Suprapubic skin (tissue), 4 donors: Measurements from ENCODE around the gene RTP5. TPM values are rescaled to one million over a fixed set of nuclear protein-coding genes. Genes with fewer than 3 reads are reported as not detected.
A peak's percentile ranks its signal among the peaks of the same experiment; 100 is the strongest.

ENCODE experiments used
- DNase-seq, 2 donors: peaks; one replicate each; pipeline ENCODE4 v3.0.0-alpha.2; 2019; ENCODE audit warnings: low spot score in 2 of 2
- H3K27ac ChIP-seq: fragments of 200-600 bp; sonication (generic); one replicate; pipeline ENCODE4 v1.5.1; 2019
- H3K27me3 ChIP-seq: fragments of 200-600 bp; sonication (generic); one replicate; pipeline ENCODE4 v1.5.1; 2019
- H3K36me3 ChIP-seq: fragments of 200-600 bp; sonication (generic); one replicate; pipeline ENCODE4 v1.5.1; 2019
- H3K4me1 ChIP-seq: fragments of 200-600 bp; sonication (generic); one replicate; pipeline ENCODE4 v1.5.1; 2019
- H3K4me3 ChIP-seq: fragments of 200-600 bp; sonication (generic); one replicate; pipeline ENCODE4 v1.5.1; 2019; ENCODE audit warnings: mild to moderate bottlenecking
- H3K9me3 ChIP-seq: fragments of 200-600 bp; sonication (generic); one replicate; pipeline ENCODE4 v1.5.1; 2019
- CTCF ChIP-seq, 2 donors: fragments of 200-600 bp in 1 of 2; fragments of 450-650 bp in 1 of 2; sonication (generic) in 1 of 2; IDR thresholded peaks; one replicate each; pipeline ENCODE4 v1.5.1; 2016 to 2019; ENCODE audit warnings: antibody characterized with exemption in 2 of 2, mild to moderate bottlenecking in 1 of 2, moderate library complexity in 1 of 2
- EP300 ChIP-seq: sonication (generic); formaldehyde crosslinking; IDR thresholded peaks from one replicate; pipeline ENCODE4 v1.6.1; 2017; ENCODE audit warnings: antibody characterized with exemption
- POLR2A ChIP-seq, 2 donors: fragments of 450-650 bp; IDR thresholded peaks; one replicate each; pipeline ENCODE4 v1.6.1; 2017; ENCODE audit warnings: antibody characterized with exemption in 2 of 2, mild to moderate bottlenecking in 2 of 2, moderate library complexity in 2 of 2
- POLR2AphosphoS5 ChIP-seq, 3 donors: sonication (generic); formaldehyde crosslinking; IDR thresholded peaks; one replicate each; pipeline ENCODE4 v1.6.1; 2017; ENCODE audit warnings: antibody characterized with exemption in 3 of 3
- WGBS: methylation state at CpG from one replicate; pipeline ENCODE4 v1.1.5; 2018; 5-methylcytosine and 5-hydroxymethylcytosine counted together
- total RNA-seq, 4 donors: library from RNA; depleted of rRNA; stranded (reverse); fragments of >200 nt; gene quantifications; one replicate each; pipeline ENCODE4 v1.1.0, GENCODE V29; 2016

The RTP5 gene
- total RNA-seq, 4 donors from 2014 or later = not detected

- 85% methylated on average over 23 of the region's 26 CpGs for WGBS
- Histone ChIP-seq H3K9me3 (no peaks in the 10 kb centered on the region), H3K4me1 (no peaks in the 10 kb centered on the region), H3K36me3 (no peaks in the 10 kb centered on the region), H3K4me3 (no peak overlapping the region), H3K27ac (no peak overlapping the region), H3K27me3 (no peaks in the 10 kb centered on the region)
- peak in 1 of 2 donors; percentile 44 for DNase-seq
- no peak for TF ChIP-seq EP300
- TF ChIP-seq POLR2A (IDR thresholded peaks at IDR 0.05) = no peak
- TF ChIP-seq CTCF (IDR thresholded peaks at IDR 0.05) = no peak
- TF ChIP-seq POLR2AphosphoS5 (IDR thresholded peaks at IDR 0.05) = no peak
Observed at GRCh38 chr2:241908686-241909420, 39.3 kb downstream of the RTP5 start.

GRCh38 chr2:241909769-241910168, 40.2 kb downstream of the RTP5 start:
- TF ChIP-seq POLR2A (IDR thresholded peaks at IDR 0.05) = no peak
- TF ChIP-seq CTCF (IDR thresholded peaks at IDR 0.05) = no peak
- TF ChIP-seq POLR2AphosphoS5 (IDR thresholded peaks at IDR 0.05) = no peak
- TF ChIP-seq EP300 = no peak
- H3K36me3 ChIP-seq = no peaks in the 10 kb centered on the region
- H3K4me3 ChIP-seq = no peak overlapping the region
- no peak overlapping the region for H3K27ac ChIP-seq
- no peaks in the 10 kb centered on the region for H3K4me1 ChIP-seq
- no peaks in the 10 kb centered on the region for H3K27me3 ChIP-seq
- H3K9me3 ChIP-seq = no peaks in the 10 kb centered on the region
- WGBS = 99% methylated on average over 11 of the region's 12 CpGs
- DNase-seq = peak; percentile 42 to 70

GRCh38 chr2:241910604-241911520, 41.3 kb downstream of the RTP5 start:
- Histone ChIP-seq H3K27me3 (no peaks in the 10 kb centered on the region), H3K36me3 (no peaks in the 10 kb centered on the region), H3K4me1 (no peaks in the 10 kb centered on the region), H3K4me3 (no peak overlapping the region), H3K27ac (no peak overlapping the region), H3K9me3 (no peaks in the 10 kb centered on the region)
- TF ChIP-seq POLR2AphosphoS5 (IDR thresholded peaks at IDR 0.05) (no peak), CTCF (IDR thresholded peaks at IDR 0.05) (no peak), POLR2A (IDR thresholded peaks at IDR 0.05) (no peak), EP300 (no peak)
- peak in 1 of 2 donors; percentile 32 for DNase-seq
- WGBS = 89% methylated on average over 26 of the region's 26 CpGs

- Histone ChIP-seq H3K4me1 (no peaks in the 10 kb centered on the region), H3K27me3 (no peaks in the 10 kb centered on the region), H3K27ac (no peak overlapping the region), H3K36me3 (no peaks in the 10 kb centered on the region), H3K9me3 (no peaks in the 10 kb centered on the region), H3K4me3 (no peak overlapping the region)
- 92% methylated on average over 10 of the region's 10 CpGs for WGBS
- TF ChIP-seq CTCF (IDR thresholded peaks at IDR 0.05) (no peak), EP300 (no peak), POLR2AphosphoS5 (IDR thresholded peaks at IDR 0.05) (no peak)
- DNase-seq = no peak
Observed at GRCh38 chr2:241911551-241911950, 42.0 kb downstream of the RTP5 start.

- H3K27ac ChIP-seq = no peak overlapping the region
- no peaks in the 10 kb centered on the region for H3K27me3 ChIP-seq
- TF ChIP-seq CTCF (IDR thresholded peaks at IDR 0.05) = no peak
- TF ChIP-seq POLR2AphosphoS5 (IDR thresholded peaks at IDR 0.05) = no peak
- TF ChIP-seq EP300 = no peak
- TF ChIP-seq POLR2A (IDR thresholded peaks at IDR 0.05) = no peak
- H3K4me1 ChIP-seq = no peaks in the 10 kb centered on the region
- no peak for DNase-seq
- H3K4me3 ChIP-seq = no peak overlapping the region
- 93% methylated on average over 17 of the region's 17 CpGs for WGBS
- H3K9me3 ChIP-seq = no peaks in the 10 kb centered on the region
- no peaks in the 10 kb centered on the region for H3K36me3 ChIP-seq
Observed at GRCh38 chr2:241912021-241912555, 42.6 kb downstream of the RTP5 start.
